AG04450 (cell line): ENCODE data around the gene TNKS1BP1. TPM values are rescaled to one million over a fixed set of nuclear protein-coding genes. Genes with fewer than 3 reads are reported as not detected.

ENCODE experiments used
- CTCF ChIA-PET: fragments of 300-600, 350-600 bp; formaldehyde crosslinking; extraction: SDS; loops from one replicate; lab custom pipeline; 2022; ENCODE audit warnings: antibody characterized with exemption, inconsistent platforms; lab: Charles Lee
- POLR2A ChIA-PET: fragments of 350-600 bp; formaldehyde crosslinking; extraction: SDS; loops from one replicate; lab custom pipeline; 2021; ENCODE audit warnings: antibody characterized with exemption, inconsistent platforms; lab: Yijun Ruan, JAX
- DNase-seq: peaks from one replicate; pipeline ENCODE4 v3.0.0-alpha.2; 2011; ENCODE audit warnings: low read depth, low spot score
- H3K27ac ChIP-seq: one replicate; pipeline ENCODE4 v1.5.1; 2012; ENCODE audit warnings: low read depth, low read length, control low read depth
- H3K27me3 ChIP-seq: one replicate; pipeline ENCODE4 v1.6.0; 2012; ENCODE audit warnings: low read length; ENCODE audit not compliant: control insufficient read depth, insufficient read depth
- H3K4me3 ChIP-seq: 2 replicates; pipeline ENCODE4 v1.5.1; 2011; ENCODE audit warnings: mild to moderate bottlenecking, low read depth, low read length, control low read depth
- H3K9me3 ChIP-seq: 2 replicates; pipeline ENCODE4 v1.5.1; 2012; ENCODE audit warnings: low read length; ENCODE audit not compliant: control insufficient read depth, insufficient read depth
- CTCF ChIP-seq: IDR thresholded peaks from 2 replicates; pipeline ENCODE4 v1.5.1; 2011; ENCODE audit warnings: low read depth, low read length, control low read depth, inconsistent platforms
- polyA plus RNA-seq: library from polyadenylated mRNA; depleted of rRNA; stranded (reverse); fragments of >200 nt; gene quantifications from 2 replicates; pipeline ENCODE4 v1.2.3, GENCODE V29; 2011

TNKS1BP1 gene
- polyA plus RNA-seq, 1 experiment: 59.4 TPM

GRCh38 chr11:57309106-57310059 lies 15.4 kb downstream of the TNKS1BP1 start:
- Histone ChIP-seq H3K4me3 (no peak overlapping the region), H3K27me3 (no peaks in the 10 kb centered on the region), H3K9me3 (no peaks in the 10 kb centered on the region), H3K27ac (no peak overlapping the region)
- TF ChIP-seq CTCF: no peak
- POLR2A ChIA-PET: no interaction called here
- DNase-seq: no peak
- CTCF ChIA-PET: interaction anchor here (1.0 to 1.6 kb wide), 3 partner anchors 9 to 469 kb away, joined by 3 to 8 read pairs (median 4); no protein-coding TSS in a partner anchor

- H3K27ac ChIP-seq: no peak overlapping the region
- H3K9me3 ChIP-seq: no peaks in the 10 kb centered on the region
- ChIA-PET POLR2A (interaction anchor here (1.0 kb wide), 1 partner anchor 12 kb away, joined by 3 read pairs; no protein-coding TSS in a partner anchor), CTCF (interaction anchor here (0.6 to 1.6 kb wide), 3 partner anchors 11 to 468 kb away, joined by 4 to 8 read pairs (median 5); no protein-coding TSS in a partner anchor)
- H3K27me3 ChIP-seq: no peaks in the 10 kb centered on the region
- DNase-seq: no peak
- no peak overlapping the region for H3K4me3 ChIP-seq
- TF ChIP-seq CTCF: no peak
These were observed 16.2 kb downstream of the TNKS1BP1 start for GRCh38 chr11:57308426-57309060.

- Histone ChIP-seq H3K27me3 (no peaks in the 10 kb centered on the region), H3K27ac (no peak overlapping the region), H3K4me3 (no peak overlapping the region), H3K9me3 (no peaks in the 10 kb centered on the region)
- CTCF ChIA-PET: no interaction called here
- DNase-seq: no peak
- POLR2A ChIA-PET: interaction anchor here (1.0 to 1.3 kb wide), 2 partner anchors 12 to 13 kb away, joined by 3 read pairs; no protein-coding TSS in a partner anchor
- no peak for TF ChIP-seq CTCF
These were observed 17.0 kb downstream of the TNKS1BP1 start for GRCh38 chr11:57307666-57308270.

GRCh38 chr11:57306940-57307565 lies 17.7 kb downstream of the TNKS1BP1 start:
- Histone ChIP-seq H3K27me3 (no peaks in the 10 kb centered on the region), H3K4me3 (no peak overlapping the region), H3K9me3 (no peaks in the 10 kb centered on the region; the same call in 1 of the 2 replicates), H3K27ac (no peak overlapping the region)
- no peak for TF ChIP-seq CTCF
- DNase-seq: no peak
- ChIA-PET POLR2A (interaction anchor here (1.3 kb wide), 1 partner anchor 12 kb away, joined by 3 read pairs; no protein-coding TSS in a partner anchor), CTCF (no interaction called here)
